Measurements from ENCODE around the gene STAT3.

STAT3 gene

DNA sequence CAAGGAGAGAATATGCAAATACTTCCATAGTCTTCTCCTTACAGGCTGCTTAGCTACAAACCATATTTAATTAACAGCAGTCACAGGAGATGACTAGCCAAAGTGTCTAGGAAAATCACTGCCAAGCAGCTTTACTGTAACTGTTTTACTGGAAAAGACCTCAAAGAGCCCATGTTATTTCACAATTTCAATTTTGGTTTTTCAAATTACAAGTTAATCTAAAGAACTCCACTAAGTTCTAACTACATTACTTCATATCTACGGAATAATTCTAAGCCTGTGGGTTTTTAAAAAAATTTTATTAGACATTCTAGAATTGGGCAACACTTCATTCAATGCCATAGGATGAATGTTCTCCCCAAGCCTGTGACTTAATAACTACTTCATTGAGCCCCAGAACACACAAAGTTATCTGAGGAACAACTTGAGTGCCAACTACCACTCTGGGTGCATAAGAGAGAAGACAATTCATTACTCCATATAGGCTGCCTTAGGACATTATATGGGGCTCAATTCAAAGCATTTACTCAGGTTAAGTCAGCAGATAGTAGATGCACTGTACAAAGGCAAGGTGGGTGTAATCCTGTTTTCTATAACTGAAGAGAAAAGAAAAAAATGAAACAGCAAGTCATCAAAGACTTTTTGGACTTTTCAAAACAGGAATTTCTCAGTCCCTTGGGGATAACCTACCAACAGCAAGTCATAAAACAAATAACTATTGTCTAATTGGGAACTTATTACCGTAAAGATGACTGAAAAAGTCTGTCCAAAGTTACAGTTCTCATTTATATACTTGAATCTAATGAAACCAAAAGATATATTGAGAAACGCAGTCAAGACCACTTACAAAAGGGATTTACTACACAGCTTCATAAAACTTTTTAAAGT lies 33.0 kb downstream of the STAT3 start:
- no peak for DNase-seq (ENCODE audit: low read depth in 1 of 2, low spot score in 1 of 2)

DNA sequence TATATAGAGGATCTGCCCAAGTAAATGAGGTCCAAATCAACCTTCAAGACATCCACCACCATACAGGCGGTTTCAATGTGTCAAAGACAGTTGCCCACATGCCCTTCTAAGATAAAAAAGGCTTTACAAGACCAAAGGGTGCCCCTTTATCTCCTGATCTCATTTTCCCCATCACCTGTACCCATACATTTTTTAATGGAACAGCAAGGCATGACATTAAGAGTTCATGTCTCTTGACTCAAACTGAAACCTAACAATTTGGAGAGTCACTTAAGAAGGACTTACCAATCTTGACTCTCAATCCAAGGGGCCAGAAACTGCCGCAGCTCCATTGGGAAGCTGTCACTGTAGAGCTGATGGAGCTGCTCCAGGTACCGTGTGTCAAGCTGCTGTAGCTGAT lies 40.1 kb downstream of the STAT3 start:
- DNase-seq (ENCODE audit: low read depth in 1 of 2, low spot score in 1 of 2): no peak

DNA sequence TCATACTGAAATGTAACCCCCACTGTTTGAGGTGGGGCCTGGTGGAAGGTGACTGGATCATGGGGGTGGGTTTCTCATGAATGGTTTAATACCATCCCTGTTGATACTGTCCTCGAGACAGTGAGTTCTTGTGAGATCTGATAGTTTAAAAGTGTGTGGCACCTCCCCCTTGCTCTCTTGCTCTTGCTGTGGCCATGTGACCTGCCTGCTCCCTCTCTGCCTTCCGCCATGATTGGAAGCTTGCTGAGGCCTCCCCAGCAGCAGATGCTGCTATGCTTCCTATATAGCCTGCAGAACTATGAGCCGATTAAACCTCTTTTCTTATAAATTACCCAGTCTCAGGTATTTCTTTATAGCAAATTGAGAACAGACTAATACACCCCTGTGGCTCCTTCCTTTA lies 40.6 kb downstream of the STAT3 start:
- no peak for DNase-seq (ENCODE audit: low read depth in 1 of 2, low spot score in 1 of 2)

DNA sequence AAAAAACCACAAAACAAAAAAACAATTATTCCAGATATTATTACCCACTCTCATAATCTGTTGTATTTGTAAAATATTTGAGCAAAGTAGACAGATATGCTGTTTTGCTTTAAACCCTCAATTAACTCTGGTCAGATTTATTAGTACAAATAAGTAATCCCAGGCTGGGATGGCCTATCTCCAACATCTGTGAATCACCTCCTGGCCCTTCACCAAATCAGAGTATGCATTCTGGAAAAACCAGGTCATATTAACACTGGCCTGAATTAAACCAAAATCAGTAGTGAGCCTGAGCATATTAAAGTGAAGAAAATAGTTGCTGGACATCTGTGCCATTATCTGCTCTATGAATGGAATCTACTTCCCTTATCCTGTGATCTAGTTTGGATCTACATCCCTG lies 41.0 kb downstream of the STAT3 start:
- DNase-seq (ENCODE audit: low read depth in 1 of 2, low spot score in 1 of 2): no peak

DNA sequence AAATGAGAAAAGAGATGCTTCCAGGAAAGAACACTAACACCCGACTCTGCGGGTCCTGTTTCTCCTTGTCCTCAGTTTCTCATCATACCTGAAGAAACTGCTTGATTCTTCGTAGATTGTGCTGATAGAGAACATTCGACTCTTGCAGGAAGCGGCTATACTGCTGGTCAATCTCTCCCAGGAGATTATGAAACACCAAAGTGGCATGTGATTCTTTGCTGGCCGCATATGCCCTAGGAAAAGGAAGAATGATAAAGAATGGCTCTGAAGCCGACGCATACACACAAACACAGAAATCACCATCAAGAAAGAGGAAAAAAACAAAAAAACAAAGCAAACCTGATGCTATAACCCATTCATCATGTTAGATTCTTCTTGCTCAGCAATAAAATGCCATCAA lies 41.8 kb downstream of the STAT3 start:
- no peak for DNase-seq (ENCODE audit: low read depth in 1 of 2, low spot score in 1 of 2)

DNA sequence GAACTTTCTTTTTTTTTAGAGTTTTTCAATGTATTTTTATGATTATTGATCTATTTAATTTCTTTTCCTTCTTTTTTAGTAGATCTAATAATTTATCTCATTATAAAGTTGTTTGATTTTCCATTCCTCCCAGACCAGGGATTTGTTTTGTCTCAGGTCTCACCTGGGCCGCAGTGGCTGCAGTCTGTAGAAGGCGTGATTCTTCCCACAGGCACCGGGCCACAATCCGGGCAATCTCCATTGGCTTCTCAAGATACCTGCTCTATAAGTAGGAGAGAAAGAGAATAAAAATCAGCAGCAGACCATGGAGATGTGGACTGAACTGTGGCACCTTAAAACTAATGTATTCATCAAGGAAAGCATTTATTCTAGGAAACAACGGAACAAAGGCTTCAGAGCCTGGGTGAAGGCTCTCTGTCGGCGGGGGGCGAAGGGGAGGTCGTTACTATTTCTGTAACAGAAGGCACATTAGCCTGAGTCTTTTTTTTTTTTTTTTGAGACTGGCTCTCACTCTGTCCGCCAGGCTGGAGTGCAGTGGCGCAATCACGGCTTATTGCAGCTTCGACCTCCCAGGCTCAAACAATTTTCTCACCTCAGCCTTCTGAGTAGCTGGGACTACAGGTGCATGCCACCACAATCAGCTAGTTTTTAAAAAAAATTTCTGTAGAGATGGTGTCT lies 42.7 kb downstream of the STAT3 start:
- no peak for DNase-seq (ENCODE audit: low read depth in 1 of 2, low spot score in 1 of 2)

DNA sequence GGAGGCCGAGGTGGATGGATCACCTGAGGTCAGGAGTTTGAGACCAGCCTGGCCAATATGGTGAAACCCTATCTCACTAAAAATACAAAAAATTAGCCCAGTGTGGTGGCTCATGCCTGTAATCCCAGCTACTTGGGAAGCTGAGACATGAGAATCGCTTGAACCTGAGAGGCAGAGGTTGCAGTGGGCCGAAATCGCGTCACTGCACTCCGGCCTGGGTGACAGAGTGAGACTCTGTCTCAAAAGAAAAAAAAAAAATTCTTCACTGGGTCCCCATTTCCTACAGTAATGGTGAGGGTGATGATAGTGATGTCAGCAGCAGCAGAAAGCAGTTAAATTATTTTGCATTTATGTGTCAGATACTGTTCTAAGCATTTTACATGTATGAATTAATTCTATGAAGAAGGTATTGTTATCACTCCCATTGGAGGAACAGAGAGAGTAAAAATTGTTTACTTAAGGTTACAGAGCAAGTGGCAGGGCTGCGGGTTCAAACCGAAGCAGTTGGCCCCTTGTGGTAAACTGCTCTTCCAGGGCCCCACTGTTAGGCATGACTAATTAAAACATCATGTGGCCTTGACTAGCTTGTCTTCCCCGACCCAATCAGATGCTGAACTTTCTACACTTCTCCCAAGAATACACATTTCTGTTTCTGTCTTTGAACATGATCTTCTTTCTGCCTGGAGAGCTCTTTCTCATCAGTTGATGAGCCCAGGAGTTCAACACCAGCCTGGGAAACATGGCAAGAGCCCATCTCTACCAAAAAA lies 45.8 kb downstream of the STAT3 start:
- DNase-seq (ENCODE audit: low read depth in 1 of 2, low spot score in 1 of 2): no peak

DNA sequence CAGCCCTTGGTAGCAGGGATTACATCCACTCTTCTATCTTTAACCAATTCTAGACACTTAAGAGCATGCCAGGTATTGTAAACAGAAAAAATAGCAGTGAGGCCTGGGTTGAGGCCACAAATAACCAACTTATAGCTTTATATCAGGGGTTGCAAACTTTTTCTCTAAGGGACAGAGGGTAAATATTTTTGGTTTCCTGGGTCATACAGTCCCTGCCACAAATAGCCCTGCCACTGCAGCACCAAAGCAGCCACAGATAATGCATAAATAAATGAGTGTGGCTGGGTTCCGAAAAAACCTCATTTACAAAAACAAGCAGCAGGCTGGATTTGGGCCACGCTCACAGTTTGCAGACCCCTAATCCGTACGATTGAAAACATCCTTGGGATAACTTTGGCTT lies 46.7 kb downstream of the STAT3 start:
- no peak for DNase-seq (ENCODE audit: low read depth in 1 of 2, low spot score in 1 of 2)

DNA sequence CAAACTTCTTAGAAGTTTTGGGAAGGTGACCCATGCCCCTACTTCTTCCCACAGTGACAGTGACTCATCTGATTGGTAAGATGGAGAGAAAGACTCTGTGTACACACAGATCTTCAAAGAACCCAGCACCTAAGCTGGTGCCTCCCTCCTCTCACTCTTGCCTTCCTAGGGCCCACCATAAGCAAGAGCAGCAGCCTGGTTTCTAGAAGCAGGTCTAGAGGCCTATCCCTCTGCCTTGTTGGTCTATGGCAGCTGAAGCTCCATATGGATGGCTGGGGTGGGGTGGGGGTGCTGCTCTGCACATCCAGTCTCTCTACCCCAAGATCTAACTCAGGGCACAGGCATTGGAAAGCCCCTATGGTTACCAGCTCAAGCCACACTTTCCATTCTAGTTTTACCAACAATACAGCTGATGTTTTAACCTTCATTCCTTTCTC lies 47.5 kb downstream of the STAT3 start:
- no peak for DNase-seq (ENCODE audit: low read depth in 1 of 2, low spot score in 1 of 2)

DNA sequence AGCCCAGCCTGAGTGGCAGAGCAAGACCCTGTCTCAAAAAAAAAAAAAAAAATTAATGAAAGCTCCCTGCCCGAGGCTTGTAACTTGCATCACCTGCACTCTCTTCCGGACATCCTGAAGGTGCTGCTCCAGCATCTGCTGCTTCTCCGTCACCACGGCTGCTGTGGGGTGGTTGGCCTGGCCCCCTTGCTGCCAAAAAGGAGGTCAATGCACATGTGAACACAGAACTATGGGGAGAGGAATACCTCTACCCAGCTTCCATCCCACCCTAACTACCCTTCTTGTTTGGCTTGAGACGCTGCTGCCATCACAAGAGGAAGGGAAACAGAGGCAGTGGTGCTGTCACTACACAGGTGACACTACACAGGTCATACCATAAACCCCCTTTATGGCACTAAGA lies 49.0 kb downstream of the STAT3 start:
- DNase-seq (ENCODE audit: low read depth in 1 of 2, low spot score in 1 of 2): no peak

DNA sequence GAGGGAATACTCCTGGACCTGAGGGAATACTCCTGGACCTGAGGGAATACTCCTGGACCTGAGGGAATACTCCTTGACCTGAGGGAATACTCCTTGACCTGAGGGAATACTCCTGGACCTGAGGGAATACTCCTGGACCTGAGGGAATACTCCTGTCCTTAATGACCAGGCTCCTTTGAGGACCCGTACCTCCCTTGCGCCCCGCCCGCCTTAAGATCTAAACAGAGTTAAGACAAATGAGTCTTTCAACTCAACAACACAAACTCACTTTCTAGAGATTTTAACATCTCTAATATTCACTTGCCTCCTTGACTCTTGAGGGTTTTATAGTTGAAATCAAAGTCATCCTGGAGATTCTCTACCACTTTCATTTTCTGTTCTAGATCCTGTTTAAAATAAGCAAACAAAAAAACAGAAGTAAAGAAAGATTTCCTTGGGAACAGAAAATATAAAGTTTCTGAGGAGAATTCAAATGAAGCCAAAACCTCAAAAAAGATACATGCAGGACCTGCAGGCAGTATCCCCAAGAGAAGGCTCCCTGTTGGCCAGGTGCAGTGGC lies 49.7 kb downstream of the STAT3 start:
- no peak for DNase-seq (ENCODE audit: low read depth in 1 of 2, low spot score in 1 of 2)

DNA sequence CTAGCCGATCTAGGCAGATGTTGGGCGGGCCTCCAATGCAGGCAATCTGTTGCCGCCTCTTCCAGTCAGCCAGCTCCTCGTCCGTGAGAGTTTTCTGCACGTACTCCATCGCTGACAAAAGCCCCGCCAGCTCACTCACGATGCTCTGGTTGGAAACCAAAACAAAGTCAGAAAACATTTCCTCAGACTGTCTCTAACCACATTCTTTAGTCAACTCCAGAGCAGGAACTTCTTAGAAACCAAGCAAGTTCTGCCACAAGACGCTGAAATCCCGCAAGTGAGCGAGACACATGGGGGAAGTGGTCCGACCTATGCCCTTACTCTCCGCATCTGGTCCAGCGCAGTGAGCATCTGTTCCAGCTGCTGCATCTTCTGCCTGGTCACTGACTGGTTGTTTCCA lies 50.8 kb downstream of the STAT3 start:
- DNase-seq (ENCODE audit: low read depth in 1 of 2, low spot score in 1 of 2): peak; percentile 43 to 52

DNA sequence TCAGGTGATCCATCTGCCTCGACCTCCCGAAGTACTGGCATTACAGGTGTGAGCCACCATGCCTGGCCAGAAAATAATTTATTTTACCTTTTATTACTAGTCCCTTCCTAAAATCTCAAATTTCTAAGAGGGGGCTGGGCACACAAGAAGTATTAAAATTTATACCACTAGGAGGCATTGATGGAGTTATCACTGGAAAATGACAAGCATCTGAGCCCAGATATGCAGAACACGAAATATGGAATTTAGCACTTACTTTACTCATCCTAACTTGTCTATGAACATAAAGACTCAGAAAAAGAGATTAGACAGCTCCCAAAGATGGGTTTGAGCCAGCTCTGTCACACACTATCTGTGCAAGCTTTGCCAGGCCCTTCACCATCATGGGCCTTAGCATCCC lies 53.6 kb downstream of the STAT3 start:
- DNase-seq (ENCODE audit: low read depth in 1 of 2, low spot score in 1 of 2): no peak

DNA sequence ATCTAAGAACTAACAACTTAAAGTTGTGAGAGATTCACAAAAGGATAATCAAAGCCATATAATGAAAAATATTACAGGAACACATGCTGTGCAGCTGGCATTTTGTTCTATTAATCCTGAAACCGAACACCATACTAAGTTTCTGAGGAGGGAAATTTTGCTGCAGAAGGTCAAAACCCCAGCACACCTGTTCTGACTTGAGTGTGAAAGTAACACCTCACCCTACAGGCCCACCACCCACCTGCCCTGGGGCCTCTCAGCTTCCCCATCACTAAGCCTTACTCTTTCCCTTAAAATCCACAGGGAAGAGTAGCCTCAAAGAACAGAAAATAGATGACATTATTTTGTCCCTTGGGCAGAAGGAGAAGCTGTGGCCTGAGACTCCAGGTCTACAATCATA lies 55.2 kb downstream of the STAT3 start:
- no peak for DNase-seq (ENCODE audit: low read depth in 1 of 2, low spot score in 1 of 2)

DNA sequence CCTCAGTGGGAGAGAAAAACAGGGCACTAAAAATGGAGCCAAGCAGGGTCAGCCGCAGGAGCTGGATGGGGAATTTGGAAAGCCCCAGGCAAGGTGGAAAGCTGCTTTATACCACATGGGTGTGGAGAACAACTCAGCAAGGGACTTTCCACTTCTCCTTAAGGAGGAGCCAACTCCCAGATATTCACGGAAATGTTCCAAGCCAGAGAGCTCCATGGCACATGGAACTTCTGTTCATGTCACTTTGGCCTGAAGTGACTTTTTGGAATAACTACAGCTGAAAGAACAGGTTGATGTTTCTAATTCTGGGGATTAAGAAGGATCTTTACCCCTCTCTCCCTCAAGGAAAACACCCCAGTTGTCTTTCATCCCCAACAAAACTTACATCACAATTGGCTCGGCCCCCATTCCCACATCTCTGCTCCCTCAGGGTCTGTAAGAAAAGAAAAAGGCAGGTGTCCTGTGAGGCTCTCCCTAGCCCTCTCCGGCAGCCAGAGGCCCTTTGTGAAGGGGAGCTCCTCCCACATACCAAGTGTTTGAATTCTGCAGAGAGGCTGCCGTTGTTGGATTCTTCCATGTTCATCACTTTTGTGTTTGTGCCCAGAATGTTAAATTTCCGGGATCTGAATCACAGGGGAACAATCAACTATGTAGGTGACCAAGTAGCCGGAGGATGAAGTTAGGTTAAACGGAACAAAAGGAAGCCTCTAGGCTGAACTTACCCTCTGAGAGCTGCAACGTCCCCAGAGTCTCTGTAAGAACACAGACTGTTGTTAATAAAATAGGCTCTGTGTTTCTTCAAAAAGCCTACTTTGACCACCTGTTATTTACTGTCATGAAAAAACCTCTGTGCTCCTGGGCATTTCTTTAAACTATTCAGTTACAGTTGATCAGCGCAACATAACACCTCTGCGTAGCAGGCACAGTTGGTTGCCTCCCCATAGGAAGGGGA lies 58.9 kb downstream of the STAT3 start:
- DNase-seq (ENCODE audit: low read depth in 1 of 2, low spot score in 1 of 2): no peak

DNA sequence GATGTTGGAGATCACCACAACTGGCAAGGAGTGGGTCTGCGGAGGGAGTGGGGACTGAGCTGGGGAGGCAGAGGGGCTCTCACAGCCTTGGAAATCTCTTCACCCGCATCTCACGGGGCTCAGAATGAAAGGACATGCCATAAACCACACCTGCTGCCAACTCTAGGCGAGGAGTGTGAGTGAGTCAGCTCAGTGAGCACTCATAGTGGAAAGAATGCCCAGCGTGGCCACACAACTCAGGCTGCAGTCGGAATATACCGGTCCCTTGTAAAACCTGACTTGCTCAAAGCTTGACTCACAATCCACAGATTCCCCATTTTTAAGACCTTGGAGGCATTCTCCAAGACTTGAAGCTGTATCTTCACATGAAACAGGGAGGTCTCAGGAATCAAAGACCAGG lies 63.2 kb downstream of the STAT3 start:
- no peak for DNase-seq (ENCODE audit: low read depth in 1 of 2, low spot score in 1 of 2)

DNA sequence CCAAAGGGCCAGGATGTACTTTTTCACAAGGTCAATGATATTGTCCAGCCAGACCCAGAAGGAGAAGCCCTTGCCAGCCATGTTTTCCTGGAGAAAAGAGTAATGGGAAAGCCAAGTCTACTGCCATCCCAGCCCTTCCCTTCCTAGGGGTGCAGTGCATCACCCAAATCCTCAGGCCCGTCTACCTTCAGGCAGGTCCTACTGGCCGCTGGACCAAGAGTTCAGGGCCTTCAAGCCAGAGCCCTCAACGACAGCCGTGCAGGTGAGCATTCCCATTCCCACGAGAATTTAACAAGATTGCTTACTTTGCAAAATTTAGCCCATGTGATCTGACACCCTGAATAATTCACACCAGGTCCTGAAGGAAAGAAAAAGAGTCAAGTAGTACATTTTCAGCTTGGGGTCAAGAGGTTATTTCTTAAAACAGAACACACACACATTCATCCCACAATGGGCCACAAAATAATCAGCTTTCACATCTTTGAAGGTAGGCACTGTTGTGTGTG lies 64.9 kb downstream of the STAT3 start:
- no peak for DNase-seq (ENCODE audit: low read depth in 1 of 2, low spot score in 1 of 2)

DNA sequence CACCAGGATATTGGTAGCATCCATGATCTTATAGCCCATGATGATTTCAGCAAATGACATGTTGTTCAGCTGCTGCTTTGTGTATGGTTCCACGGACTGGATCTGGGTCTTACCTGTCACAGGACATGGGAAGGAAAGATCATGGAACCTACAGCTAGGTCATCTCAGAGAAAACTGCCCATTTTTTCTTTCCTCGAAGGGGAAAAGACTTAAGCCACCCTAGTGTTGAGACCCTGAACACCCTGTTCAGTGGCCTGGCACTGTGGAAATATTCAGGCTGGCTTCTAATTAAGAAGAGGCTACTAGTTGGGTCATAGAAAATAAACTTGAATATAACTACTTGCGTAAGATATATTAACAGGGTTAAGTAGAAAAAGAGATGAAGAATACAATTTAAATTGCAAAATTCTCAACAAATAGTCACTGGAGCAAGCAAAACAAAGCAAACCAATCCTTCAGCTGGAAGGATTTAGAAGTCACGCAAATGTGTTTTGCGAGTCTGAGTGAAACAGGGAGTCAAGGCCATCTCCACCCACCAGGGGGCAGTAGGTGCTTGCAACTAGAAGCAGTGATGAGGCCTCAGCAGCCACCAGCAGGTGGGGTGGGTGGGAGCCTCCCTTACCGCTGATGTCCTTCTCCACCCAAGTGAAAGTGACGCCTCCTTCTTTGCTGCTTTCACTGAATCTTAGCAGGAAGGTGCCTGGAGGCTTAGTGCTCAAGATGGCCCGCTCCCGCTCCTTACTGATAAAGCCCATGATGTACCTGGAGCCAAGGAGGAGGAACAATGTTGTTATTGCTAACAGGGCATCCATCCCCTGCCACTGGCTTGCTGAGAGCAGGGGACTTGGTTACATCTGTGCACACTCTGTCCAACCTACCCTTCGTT lies 65.6 kb downstream of the STAT3 start:
- DNase-seq (ENCODE audit: low read depth in 1 of 2, low spot score in 1 of 2): peak; percentile 85 to 91

DNA sequence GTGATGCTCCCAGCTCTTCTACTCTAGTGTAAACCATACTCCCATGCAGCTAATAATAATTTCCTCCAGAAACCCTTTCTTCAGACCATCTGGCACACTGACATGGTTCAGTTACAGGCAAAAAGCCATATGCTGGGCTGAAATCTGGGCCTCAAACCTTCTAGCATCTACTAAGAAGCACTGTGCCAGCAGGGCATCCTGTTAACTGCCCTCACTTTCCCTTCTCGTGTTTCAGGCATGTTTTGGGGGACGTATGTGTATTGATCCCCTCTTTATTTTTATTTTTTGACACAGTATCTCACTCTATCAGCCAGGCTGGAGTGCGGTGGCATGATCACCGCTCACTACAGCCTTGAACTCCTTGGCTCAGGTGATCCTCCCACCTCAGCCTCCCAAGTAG lies 66.7 kb downstream of the STAT3 start:
- no peak for DNase-seq (ENCODE audit: low read depth in 1 of 2, low spot score in 1 of 2)

All from stimulated activated CD4-positive, alpha-beta T cell treated with anti-CD3 and anti-CD28 coated beads, Interleukin-15, amount 100 ng/mL, for 1 hour (primary cell).